Testis (tissue), 2 donors: ENCODE results near the gene DNAJC12.

Experiments used
- POLR2A ChIP-seq: fragments of 450-650 bp; IDR thresholded peaks from one replicate; pipeline ENCODE4 v1.6.1; 2017; ENCODE audit warnings: antibody characterized with exemption, mild to moderate bottlenecking, moderate library complexity
- TF ChIP-seq, protein P1 (sequence below), 3 experiments: fragments of 450-650 bp in 2 of 3; fragments of 200-600 bp in 1 of 3; sonication (generic) in 1 of 3; IDR thresholded peaks; one replicate each; pipeline ENCODE4 v1.5.1; 2016 to 2019; ENCODE audit warnings: antibody characterized with exemption in 3 of 3, mild to moderate bottlenecking in 2 of 3, moderate library complexity in 1 of 3

DNA sequence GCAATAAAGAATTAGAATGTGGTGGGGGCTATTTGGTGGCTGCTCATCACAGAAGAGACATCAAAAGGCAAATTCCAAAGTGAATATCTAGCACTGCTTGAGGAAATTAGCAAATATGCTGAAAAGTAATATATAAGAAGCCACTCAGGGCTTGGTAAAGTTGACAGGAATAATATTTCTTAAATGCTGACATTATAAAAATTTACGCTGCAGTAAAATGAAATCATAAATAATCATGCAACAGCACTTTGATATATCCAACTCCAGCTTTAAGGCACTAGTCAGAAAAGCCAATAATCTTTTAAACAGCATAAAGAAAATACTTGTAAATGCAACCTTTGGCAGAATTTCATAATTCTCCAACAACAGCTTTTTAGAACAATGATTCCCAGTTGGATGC lies 36.9 kb downstream of the DNAJC12 start:
- TF ChIP-seq, protein P1, sequence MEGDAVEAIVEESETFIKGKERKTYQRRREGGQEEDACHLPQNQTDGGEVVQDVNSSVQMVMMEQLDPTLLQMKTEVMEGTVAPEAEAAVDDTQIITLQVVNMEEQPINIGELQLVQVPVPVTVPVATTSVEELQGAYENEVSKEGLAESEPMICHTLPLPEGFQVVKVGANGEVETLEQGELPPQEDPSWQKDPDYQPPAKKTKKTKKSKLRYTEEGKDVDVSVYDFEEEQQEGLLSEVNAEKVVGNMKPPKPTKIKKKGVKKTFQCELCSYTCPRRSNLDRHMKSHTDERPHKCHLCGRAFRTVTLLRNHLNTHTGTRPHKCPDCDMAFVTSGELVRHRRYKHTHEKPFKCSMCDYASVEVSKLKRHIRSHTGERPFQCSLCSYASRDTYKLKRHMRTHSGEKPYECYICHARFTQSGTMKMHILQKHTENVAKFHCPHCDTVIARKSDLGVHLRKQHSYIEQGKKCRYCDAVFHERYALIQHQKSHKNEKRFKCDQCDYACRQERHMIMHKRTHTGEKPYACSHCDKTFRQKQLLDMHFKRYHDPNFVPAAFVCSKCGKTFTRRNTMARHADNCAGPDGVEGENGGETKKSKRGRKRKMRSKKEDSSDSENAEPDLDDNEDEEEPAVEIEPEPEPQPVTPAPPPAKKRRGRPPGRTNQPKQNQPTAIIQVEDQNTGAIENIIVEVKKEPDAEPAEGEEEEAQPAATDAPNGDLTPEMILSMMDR (IDR thresholded peaks at IDR 0.05) = no peak
- TF ChIP-seq POLR2A = no peak
